Fibroblast of villous mesenchyme (primary cell): ENCODE measurements around the gene PDE6A. TPM values are rescaled to one million over a fixed set of nuclear protein-coding genes. Genes with fewer than 3 reads are reported as not detected.

Experiments used
- DNase-seq: peaks from one replicate; pipeline ENCODE4 v3.0.0-alpha.2; 2010; ENCODE audit warnings: low read depth
- H3K4me3 ChIP-seq: 2 replicates; pipeline ENCODE4 v1.5.1; 2011; ENCODE audit warnings: low read depth, mild to moderate bottlenecking, low read length
- total RNA-seq: library from RNA; depleted of rRNA; stranded (reverse); fragments of >200 nt; gene quantifications from 2 replicates; pipeline ENCODE4 v1.2.3, GENCODE V29; 2012
- TF ChIP-seq, protein P1 (sequence below): IDR thresholded peaks from 2 replicates; pipeline ENCODE4 v1.5.1; 2012; ENCODE audit warnings: low read depth, mild to moderate bottlenecking, low read length; ENCODE audit not compliant: insufficient read depth

The PDE6A gene
- total RNA-seq, 1 donor, result under 0.01 TPM

DNA sequence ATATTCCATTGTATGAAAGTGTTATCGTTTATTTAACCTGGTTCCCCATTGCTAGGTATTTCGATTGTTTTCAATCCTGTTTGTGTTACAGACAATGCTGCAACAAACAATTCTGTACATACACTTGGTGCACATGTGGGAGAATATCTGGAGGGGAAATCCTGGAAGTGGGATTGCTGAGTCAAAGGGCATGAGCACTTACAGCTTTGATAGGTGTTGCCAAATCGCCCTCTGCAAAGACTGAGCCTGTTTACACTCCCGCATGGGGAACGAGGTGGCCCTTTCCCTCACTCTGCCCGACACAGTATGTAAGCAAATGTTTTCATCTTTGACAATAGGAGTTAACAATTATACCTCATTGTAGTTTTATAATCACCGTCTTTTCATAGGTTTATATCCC lies 66.2 kb downstream of the PDE6A start:
- TF ChIP-seq, protein P1, sequence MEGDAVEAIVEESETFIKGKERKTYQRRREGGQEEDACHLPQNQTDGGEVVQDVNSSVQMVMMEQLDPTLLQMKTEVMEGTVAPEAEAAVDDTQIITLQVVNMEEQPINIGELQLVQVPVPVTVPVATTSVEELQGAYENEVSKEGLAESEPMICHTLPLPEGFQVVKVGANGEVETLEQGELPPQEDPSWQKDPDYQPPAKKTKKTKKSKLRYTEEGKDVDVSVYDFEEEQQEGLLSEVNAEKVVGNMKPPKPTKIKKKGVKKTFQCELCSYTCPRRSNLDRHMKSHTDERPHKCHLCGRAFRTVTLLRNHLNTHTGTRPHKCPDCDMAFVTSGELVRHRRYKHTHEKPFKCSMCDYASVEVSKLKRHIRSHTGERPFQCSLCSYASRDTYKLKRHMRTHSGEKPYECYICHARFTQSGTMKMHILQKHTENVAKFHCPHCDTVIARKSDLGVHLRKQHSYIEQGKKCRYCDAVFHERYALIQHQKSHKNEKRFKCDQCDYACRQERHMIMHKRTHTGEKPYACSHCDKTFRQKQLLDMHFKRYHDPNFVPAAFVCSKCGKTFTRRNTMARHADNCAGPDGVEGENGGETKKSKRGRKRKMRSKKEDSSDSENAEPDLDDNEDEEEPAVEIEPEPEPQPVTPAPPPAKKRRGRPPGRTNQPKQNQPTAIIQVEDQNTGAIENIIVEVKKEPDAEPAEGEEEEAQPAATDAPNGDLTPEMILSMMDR, result no peak
- no peak overlapping the region for H3K4me3 ChIP-seq
- no peak for DNase-seq

DNA sequence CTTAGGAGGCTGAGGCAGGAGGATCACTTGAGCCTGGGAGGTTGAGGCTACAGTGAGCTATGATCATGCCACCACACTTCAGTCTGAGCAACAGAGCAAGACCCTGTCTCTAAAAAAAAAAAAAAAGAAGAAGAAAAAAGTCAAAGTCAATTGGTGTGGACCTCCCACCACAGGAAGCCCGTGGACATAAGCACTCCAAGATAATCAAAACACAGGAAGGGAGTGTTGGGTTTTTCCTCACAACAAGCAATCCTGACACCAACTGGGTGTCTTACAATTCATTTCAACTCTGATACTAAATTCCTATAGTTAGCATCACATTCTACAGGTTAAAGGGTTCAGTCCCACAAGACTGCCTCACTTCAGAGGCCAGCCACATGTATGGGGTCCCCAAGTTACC lies 70.7 kb downstream of the PDE6A start:
- H3K4me3 ChIP-seq, result no peak overlapping the region
- TF ChIP-seq, protein P1, result no peak
- no peak for DNase-seq

DNA sequence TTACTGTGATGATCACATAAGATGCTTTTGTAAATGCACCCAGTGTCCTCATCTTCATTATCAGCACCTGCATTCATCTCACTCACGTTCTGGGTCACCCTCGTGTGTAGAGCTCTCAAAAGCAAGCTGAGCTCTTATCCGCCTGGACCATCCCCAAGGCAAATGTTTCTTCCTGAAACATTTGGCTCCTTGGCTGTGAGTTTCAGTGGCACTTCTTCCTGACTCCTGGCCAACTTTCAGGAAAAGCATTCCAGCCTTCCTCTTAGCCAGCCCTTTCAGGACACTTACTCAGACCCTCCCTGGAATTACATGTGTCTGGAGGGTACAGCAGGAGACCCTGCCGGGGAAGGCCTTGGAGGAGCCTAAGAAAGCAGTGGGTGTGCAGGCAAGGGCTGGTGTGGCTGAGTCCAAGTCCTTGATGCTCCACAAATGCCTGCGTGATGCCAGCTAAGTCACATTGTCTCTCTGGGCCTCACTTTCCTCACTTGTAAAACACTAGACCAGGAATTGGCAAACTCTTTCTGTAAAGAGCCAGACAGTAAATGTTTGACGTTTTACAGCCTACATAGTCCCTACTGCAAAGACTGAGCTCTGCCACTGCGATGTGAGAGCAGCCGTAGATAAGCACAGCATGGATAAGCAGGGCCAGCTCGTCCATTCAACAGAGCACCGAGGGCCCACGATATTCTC lies 72.1 kb downstream of the PDE6A start:
- H3K4me3 ChIP-seq, result no peak overlapping the region
- TF ChIP-seq, protein P1, result no peak
- no peak for DNase-seq

DNA sequence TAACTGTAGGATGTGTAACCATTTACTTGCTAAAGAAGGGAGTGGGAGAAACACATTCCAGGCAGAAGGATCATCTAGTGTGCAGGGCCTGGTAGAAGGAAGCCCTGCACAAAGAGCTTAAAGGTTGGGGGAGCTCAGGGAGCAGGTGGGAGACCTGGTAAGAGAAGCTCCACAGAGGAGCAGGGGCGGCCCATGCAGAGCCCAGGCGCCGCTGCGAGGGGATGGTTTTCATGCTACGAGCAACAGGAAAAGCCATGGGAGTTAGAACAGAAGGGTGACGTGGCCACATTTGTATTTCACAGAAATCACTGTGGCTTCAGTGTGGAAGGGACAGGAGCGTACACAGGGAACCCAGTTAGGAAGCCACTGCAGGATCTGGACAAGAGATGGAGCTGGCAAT lies 73.1 kb downstream of the PDE6A start:
- TF ChIP-seq, protein P1, result no peak
- no peak for DNase-seq

DNA sequence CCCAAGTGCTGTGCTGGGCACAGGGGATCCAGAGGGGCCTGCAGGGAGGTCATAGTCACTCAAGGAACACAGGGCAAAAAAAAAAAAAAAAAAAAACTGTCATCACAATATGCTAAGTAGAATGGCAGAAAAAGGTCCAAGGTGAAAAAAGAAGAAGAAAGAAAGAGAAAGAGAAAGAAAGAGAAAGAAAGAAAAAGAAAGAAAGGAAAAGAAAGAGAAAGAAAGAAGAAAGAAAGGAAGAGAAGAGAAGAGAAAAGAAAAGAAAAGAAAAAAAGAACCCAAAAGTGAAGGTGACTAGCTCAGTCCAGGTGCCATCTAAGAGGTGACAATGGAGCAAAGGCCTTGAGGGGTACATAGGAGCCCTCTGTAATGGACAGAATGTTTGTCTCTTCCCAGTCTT lies 73.9 kb downstream of the PDE6A start:
- DNase-seq, result no peak
- H3K4me3 ChIP-seq, result no peak overlapping the region
- TF ChIP-seq, protein P1, result no peak

More for the DNA sequence above, 73.1 kb downstream of the PDE6A start:
- no peak overlapping the region for H3K4me3 ChIP-seq

DNA sequence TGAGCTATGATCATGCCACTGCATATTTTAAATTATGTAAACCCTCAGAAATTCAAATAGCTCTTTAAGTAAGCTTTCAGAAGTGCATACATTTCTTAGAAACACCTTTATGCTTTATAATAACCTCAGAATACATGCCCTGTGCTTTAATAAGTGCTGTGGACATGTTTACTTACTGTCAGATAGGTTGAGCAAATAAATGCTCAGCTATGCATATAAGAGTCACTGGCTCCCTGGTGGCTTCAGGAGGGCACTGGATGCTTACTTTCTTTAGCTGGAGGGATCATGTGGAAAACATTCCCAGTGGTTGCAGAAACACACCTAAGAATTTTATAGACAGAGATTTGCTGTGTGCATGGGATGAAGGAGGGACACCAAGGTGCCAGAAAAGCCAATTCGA lies 74.4 kb downstream of the PDE6A start:
- TF ChIP-seq, protein P1, result no peak
- no peak for DNase-seq
- H3K4me3 ChIP-seq, result no peak overlapping the region

DNA sequence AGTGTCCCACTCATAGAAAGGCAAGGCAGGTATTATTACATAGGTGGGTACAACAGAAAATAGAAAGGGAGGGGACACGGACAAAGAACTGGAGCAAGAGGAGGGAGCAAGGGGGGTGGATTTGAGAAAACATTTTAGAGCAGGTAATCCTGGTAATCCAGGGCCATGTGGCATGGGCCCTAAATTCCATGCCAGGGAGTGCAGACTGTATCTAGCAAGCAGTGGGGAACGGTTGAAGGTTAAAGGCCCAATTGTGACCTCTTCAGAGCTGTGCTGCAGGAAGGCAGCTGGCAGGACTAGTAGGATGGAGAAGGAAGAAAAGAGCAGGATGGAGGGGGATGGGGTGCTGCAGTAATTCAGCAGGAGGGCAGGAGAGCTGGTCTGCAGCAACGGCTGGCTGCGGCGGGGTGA lies 75.2 kb downstream of the PDE6A start:
- no peak for DNase-seq
- H3K4me3 ChIP-seq, result no peak overlapping the region
- TF ChIP-seq, protein P1, result no peak
